GM11168 (cell line): ENCODE data around the gene ERO1A.

Experiments
- in situ Hi-C: fragments of 300-500 bp; cut with MboI; formaldehyde crosslinking; loops from one replicate; pipeline ENCODE4 v1.12.0; 2022; ENCODE audit warnings: low sequenced_read_pairs; ENCODE audit not compliant: unreplicated experiment

ERO1A gene

GRCh38 chr14:52609445-52610044 lies 85.8 kb downstream of the ERO1A start:
- in situ Hi-C loops: no loop called here

GRCh38 chr14:52607061-52607460 lies 88.3 kb downstream of the ERO1A start:
- in situ Hi-C loops: no loop called here

GRCh38 chr14:52602131-52602530 lies 93.2 kb downstream of the ERO1A start:
- in situ Hi-C loops: no loop called here

GRCh38 chr14:52599974-52600373 lies 95.4 kb downstream of the ERO1A start:
- in situ Hi-C loops: no loop called here

GRCh38 chr14:52598568-52598967 lies 96.8 kb downstream of the ERO1A start:
- in situ Hi-C loops: no loop called here

GRCh38 chr14:52596861-52597260 lies 98.5 kb downstream of the ERO1A start:
- in situ Hi-C loops: no loop called here

- in situ Hi-C loops: no loop called here
Observed at GRCh38 chr14:52596320-52596719, 99.0 kb downstream of the ERO1A start.

- in situ Hi-C loops: no loop called here
Observed at GRCh38 chr14:52590318-52590717, 105.0 kb downstream of the ERO1A start.
